ENCODE results near the gene C5orf63.

DNA sequence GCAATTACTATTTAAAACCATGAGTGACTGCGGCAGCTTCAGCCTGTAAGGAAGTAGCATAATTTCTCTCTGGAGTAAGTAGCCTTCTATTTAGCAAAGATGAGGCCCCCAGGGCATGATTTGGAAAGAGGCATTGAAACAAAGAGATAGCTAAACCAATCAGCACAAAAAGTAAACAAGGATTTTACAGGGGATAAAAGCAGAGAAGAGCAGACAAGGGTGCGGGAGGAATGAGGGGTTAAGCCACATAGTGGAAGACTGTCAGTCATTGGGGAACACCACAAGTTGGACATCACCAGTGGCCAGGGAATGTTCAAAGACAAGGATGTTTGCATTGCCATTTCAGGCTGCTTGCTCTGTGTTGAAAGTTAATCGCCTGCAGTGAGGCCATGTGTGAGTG, 24.0 kb upstream of the C5orf63 start:
- TF ChIP-seq, protein P1, sequence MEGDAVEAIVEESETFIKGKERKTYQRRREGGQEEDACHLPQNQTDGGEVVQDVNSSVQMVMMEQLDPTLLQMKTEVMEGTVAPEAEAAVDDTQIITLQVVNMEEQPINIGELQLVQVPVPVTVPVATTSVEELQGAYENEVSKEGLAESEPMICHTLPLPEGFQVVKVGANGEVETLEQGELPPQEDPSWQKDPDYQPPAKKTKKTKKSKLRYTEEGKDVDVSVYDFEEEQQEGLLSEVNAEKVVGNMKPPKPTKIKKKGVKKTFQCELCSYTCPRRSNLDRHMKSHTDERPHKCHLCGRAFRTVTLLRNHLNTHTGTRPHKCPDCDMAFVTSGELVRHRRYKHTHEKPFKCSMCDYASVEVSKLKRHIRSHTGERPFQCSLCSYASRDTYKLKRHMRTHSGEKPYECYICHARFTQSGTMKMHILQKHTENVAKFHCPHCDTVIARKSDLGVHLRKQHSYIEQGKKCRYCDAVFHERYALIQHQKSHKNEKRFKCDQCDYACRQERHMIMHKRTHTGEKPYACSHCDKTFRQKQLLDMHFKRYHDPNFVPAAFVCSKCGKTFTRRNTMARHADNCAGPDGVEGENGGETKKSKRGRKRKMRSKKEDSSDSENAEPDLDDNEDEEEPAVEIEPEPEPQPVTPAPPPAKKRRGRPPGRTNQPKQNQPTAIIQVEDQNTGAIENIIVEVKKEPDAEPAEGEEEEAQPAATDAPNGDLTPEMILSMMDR (optimal IDR thresholded peaks at IDR 0.05 in 1 of 3, IDR thresholded peaks at IDR 0.05 in 1 of 3, conservative IDR thresholded peaks at IDR 0.05 in 1 of 3; ENCODE audit: extremely low read depth in 1 of 3, insufficient read depth in 2 of 3, low read length in 3 of 3), result no peak
- TF ChIP-seq EZH2 (IDR thresholded peaks at IDR 0.05; ENCODE audit: low read length), result no peak
